Hepatocyte (in vitro differentiated cells): ENCODE results near the gene POLA2.

Source experiments
- EZH2 ChIP-seq: fragments of 200-600 bp; sonication (generic); IDR thresholded peaks from 2 replicates; pipeline ENCODE4 v1.6.1; 2016; ENCODE audit warnings: antibody characterized with exemption, mild to moderate bottlenecking, borderline replicate concordance
- EZH2phosphoT487 ChIP-seq: fragments of 200-600 bp; sonication (generic); IDR thresholded peaks from one replicate; pipeline ENCODE4 v1.6.1; 2018; ENCODE audit warnings: antibody characterized with exemption, mild to moderate bottlenecking, low read depth, moderate library complexity; ENCODE audit not compliant: unreplicated experiment, severe bottlenecking
- TF ChIP-seq, protein P1 (sequence below): fragments of 200-600 bp; sonication (generic); IDR thresholded peaks from 2 replicates; pipeline ENCODE4 v1.5.1; 2016; ENCODE audit warnings: antibody characterized with exemption, mild to moderate bottlenecking; ENCODE audit not compliant: poor library complexity

DNA sequence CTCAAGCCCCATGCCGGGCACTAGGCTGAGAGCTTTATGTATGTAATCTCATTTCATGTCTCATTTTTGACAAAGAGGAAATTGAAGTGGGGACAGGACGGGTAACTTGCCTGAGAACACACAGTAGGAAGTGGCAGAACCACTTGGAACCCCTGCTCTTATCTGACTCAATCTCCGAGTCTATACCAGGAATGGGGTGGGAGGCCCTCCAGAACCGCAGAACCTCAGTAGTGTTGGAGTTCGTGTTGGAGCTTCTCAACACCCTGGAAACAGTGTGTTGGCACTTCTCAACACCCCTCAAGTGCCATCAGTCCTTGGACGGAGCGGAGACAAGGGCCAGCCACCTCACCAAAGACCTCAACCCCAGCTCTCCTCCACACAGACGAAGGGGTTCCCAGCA is 38.8 kb upstream of the POLA2 start:
- TF ChIP-seq, protein P1, sequence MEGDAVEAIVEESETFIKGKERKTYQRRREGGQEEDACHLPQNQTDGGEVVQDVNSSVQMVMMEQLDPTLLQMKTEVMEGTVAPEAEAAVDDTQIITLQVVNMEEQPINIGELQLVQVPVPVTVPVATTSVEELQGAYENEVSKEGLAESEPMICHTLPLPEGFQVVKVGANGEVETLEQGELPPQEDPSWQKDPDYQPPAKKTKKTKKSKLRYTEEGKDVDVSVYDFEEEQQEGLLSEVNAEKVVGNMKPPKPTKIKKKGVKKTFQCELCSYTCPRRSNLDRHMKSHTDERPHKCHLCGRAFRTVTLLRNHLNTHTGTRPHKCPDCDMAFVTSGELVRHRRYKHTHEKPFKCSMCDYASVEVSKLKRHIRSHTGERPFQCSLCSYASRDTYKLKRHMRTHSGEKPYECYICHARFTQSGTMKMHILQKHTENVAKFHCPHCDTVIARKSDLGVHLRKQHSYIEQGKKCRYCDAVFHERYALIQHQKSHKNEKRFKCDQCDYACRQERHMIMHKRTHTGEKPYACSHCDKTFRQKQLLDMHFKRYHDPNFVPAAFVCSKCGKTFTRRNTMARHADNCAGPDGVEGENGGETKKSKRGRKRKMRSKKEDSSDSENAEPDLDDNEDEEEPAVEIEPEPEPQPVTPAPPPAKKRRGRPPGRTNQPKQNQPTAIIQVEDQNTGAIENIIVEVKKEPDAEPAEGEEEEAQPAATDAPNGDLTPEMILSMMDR = no peak
- TF ChIP-seq EZH2phosphoT487 = no peak
- TF ChIP-seq EZH2 = no peak
